IPS DF 6.9 (cell line): ENCODE data around the gene YY1AP1.
"Not testable (repeated sequence)": the region's sequence is repeated elsewhere in the genome, so short reads cannot be mapped to it uniquely, and the experiment has no call there.

Experiments
- DNase-seq: peaks from one replicate; pipeline ENCODE4 v3.0.0-alpha.2; 2013; ENCODE audit warnings: low read depth, low spot score
- H3K27ac ChIP-seq: one replicate; pipeline ENCODE4 v1.5.1; 2013; ENCODE audit warnings: low read length, control low read depth
- H3K27me3 ChIP-seq: 2 replicates; pipeline ENCODE4 v1.6.1; 2013; ENCODE audit warnings: mild to moderate bottlenecking, low read length; ENCODE audit not compliant: control insufficient read depth, insufficient read depth
- H3K36me3 ChIP-seq: 2 replicates; pipeline ENCODE4 v1.6.1; 2013; ENCODE audit warnings: low read length; ENCODE audit not compliant: control insufficient read depth, insufficient read depth
- H3K4me1 ChIP-seq: 2 replicates; pipeline ENCODE4 v1.6.1; 2013; ENCODE audit warnings: low read length; ENCODE audit not compliant: control insufficient read depth, insufficient read depth
- H3K4me3 ChIP-seq: 2 replicates; pipeline ENCODE4 v1.5.1; 2013; ENCODE audit warnings: mild to moderate bottlenecking, low read length
- H3K9me3 ChIP-seq: 2 replicates; pipeline ENCODE4 v1.6.1; 2013; ENCODE audit warnings: low read length, inconsistent platforms; ENCODE audit not compliant: control insufficient read depth, insufficient read depth
- WGBS: extraction: QIAGEN DNeasy Blood & Tissue Kit; methylation state at CpG from one replicate; pipeline ENCODE4 v1.1.7; 2013; ENCODE audit warnings: mixed read lengths, missing lambda C conversion rate; ENCODE audit not compliant: insufficient read length, insufficient coverage; 5-methylcytosine and 5-hydroxymethylcytosine counted together

The YY1AP1 gene

GRCh38 chr1:155648207-155649147 is 40.1 kb downstream of the YY1AP1 start:
- H3K27me3 ChIP-seq = no peaks in the 10 kb centered on the region
- no peaks in the 10 kb centered on the region for H3K36me3 ChIP-seq
- no peaks in the 10 kb centered on the region for H3K9me3 ChIP-seq
- WGBS = no CpG with 5 or more reads among the region's 11 CpGs
- H3K4me3 ChIP-seq = no peak overlapping the region
- no peak for DNase-seq
- no peaks in the 10 kb centered on the region for H3K4me1 ChIP-seq
- no peak overlapping the region for H3K27ac ChIP-seq

- Histone ChIP-seq H3K4me3 (no peak overlapping the region), H3K27ac (no peak overlapping the region), H3K36me3 (no peaks in the 10 kb centered on the region), H3K4me1 (no peaks in the 10 kb centered on the region), H3K27me3 (no peaks in the 10 kb centered on the region), H3K9me3 (no peaks in the 10 kb centered on the region)
- DNase-seq = no peak
- no CpG with 5 or more reads among the region's 2 CpGs for WGBS
These were observed 42.3 kb downstream of the YY1AP1 start for GRCh38 chr1:155646307-155646706.

- DNase-seq = no peak
- H3K27ac ChIP-seq = no peak overlapping the region
- no peak overlapping the region for H3K4me3 ChIP-seq
- no peaks in the 10 kb centered on the region for H3K27me3 ChIP-seq
- H3K9me3 ChIP-seq = no peaks in the 10 kb centered on the region
- no peaks in the 10 kb centered on the region for H3K4me1 ChIP-seq
- no CpG with 5 or more reads among the region's 6 CpGs for whole genome bisulfite sequencing
- no peaks in the 10 kb centered on the region for H3K36me3 ChIP-seq
These were observed 42.9 kb downstream of the YY1AP1 start for GRCh38 chr1:155645648-155646047.

- H3K9me3 ChIP-seq = no peaks in the 10 kb centered on the region
- WGBS = no CpG with 5 or more reads among the region's 4 CpGs
- no peak for DNase-seq
- no peak overlapping the region for H3K4me3 ChIP-seq
- no peaks in the 10 kb centered on the region for H3K36me3 ChIP-seq
- H3K4me1 ChIP-seq = no peaks in the 10 kb centered on the region
- no peak overlapping the region for H3K27ac ChIP-seq
- no peaks in the 10 kb centered on the region for H3K27me3 ChIP-seq
These were observed 43.5 kb downstream of the YY1AP1 start for GRCh38 chr1:155645034-155645598.

GRCh38 chr1:155643230-155643629 is 45.3 kb downstream of the YY1AP1 start:
- WGBS = no CpG with 5 or more reads among the region's 3 CpGs
- Histone ChIP-seq H3K9me3 (no peaks in the 10 kb centered on the region), H3K36me3 (no peaks in the 10 kb centered on the region), H3K27ac (no peak overlapping the region), H3K4me3 (no peak overlapping the region), H3K4me1 (no peaks in the 10 kb centered on the region), H3K27me3 (no peaks in the 10 kb centered on the region)
- DNase-seq = no peak

- not testable (repeated sequence) for H3K27me3 ChIP-seq, DNase-seq, H3K27ac ChIP-seq, H3K4me3 ChIP-seq, H3K4me1 ChIP-seq, H3K9me3 ChIP-seq, H3K36me3 ChIP-seq
- no CpG with 5 or more reads among the region's 11 CpGs for WGBS
These were observed 45.9 kb downstream of the YY1AP1 start for GRCh38 chr1:155642559-155643180.

GRCh38 chr1:155640367-155640766 is 48.2 kb downstream of the YY1AP1 start:
- H3K27ac ChIP-seq = no peak overlapping the region
- H3K36me3 ChIP-seq = no peaks in the 10 kb centered on the region
- no peaks in the 10 kb centered on the region for H3K9me3 ChIP-seq
- no peaks in the 10 kb centered on the region for H3K27me3 ChIP-seq
- H3K4me1 ChIP-seq = 0 out of 2 replicates have a peak, but pooled peaks cover 1% of the 10 kb centered on the region
- no peak overlapping the region for H3K4me3 ChIP-seq
- DNase-seq = no peak

- H3K4me3 ChIP-seq = no peak overlapping the region
- no CpG with 5 or more reads among the region's 11 CpGs for WGBS
- H3K27ac ChIP-seq = no peak overlapping the region
These were observed 52.0 kb downstream of the YY1AP1 start for GRCh38 chr1:155636397-155637153.

GRCh38 chr1:155626428-155626827 is 62.1 kb downstream of the YY1AP1 start:
- not testable (repeated sequence) for H3K27ac ChIP-seq, H3K4me1 ChIP-seq, H3K4me3 ChIP-seq, H3K36me3 ChIP-seq, H3K9me3 ChIP-seq, H3K27me3 ChIP-seq, DNase-seq
- WGBS = no CpG with 5 or more reads among the region's 7 CpGs

More at GRCh38 chr1:155636397-155637153, 52.0 kb downstream of the YY1AP1 start:
- Histone ChIP-seq H3K4me1 (0 out of 2 replicates have a peak, but pooled peaks cover 1% of the 10 kb centered on the region), H3K36me3 (no peaks in the 10 kb centered on the region), H3K27me3 (no peaks in the 10 kb centered on the region), H3K9me3 (no peaks in the 10 kb centered on the region)
- DNase-seq = no peak

GRCh38 chr1:155623357-155623756 is 65.2 kb downstream of the YY1AP1 start:
- H3K9me3 ChIP-seq = no peaks in the 10 kb centered on the region; the same call in 1 of the 2 replicates
- no peak overlapping the region for H3K4me3 ChIP-seq
- no peaks in the 10 kb centered on the region for H3K27me3 ChIP-seq
- H3K4me1 ChIP-seq = 0 out of 2 replicates have a peak, but pooled peaks cover 2% of the 10 kb centered on the region
- WGBS = no CpG with 5 or more reads among the region's 1 CpG
- H3K27ac ChIP-seq = no peak overlapping the region
- peaks cover 2% of the 10 kb centered on the region; the same call in 1 of the 2 replicates for H3K36me3 ChIP-seq
- DNase-seq = no peak
